SHP77 treated with DMSO at 0.1 percent for 48 hours (cell line): ENCODE measurements around the gene ALPG.
"Not testable (repeated sequence)": the region's sequence is repeated elsewhere in the genome, so short reads cannot be mapped to it uniquely, and the experiment has no call there.

Experiments
- DNase-seq: peaks from one replicate; lab custom pipeline; 2025; lab: John Stamatoyannopoulos, UW

Gene ALPG

DNA sequence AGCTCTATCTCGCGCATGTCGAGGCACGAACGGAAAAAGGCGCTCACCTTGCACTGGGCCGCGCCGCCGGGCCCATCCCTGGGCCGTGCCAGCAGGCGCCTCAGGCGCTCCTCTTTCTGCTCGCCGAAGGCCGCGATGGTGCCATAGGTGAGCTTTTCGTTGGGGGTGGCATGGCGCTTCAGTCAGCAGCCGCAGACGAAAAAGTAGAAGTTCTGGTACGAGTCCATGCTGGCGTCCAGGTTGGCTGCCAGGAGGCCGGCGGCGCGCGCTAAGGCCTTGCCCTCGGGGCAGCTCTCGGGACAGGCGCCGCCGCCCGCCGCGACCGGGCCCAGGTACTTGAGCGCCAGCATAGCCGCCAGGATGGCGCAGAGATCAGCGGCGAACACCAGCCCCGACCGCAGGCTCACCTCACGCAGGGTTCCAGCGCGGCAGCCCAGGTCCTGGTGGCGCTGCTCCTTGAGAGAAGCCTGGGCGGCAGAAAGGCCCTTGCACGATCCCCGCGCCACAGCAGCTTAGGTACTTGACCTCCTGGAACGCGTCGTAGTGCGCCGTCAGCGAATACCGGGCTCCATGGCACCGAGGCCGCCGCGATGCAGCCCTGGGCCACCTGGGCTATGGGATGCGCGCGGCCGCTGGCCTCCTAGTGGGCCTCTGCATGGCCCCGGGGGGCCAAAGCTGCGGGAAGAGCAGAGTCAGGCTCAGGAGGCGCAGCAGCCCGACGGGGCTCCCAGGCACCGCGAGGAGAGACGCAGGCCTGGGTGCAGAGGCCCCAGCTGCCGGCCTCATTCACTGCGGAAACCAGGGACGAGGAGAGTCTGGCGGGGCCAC, 12.8 kb downstream of the ALPG start:
- DNase-seq = no peak

DNA sequence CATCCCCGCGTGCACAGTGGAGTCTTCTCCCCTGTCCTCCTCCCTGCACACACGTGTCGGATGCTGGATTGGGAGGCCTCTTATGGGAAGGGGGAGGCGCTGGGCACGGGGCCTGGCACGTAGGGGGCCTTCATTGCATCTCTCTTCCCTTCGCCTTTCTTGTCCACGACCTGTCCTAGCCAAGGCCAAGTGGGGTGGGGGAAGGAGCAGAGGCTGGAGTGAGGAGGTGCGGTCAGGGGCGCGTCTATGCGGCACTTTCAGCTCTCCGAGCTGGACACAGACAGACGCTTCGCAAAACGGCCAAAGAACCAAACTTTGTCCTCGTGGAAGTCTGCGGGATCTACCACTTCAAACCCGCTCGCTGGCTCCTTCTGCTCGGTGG, 13.4 kb downstream of the ALPG start:
- DNase-seq = no peak

DNA sequence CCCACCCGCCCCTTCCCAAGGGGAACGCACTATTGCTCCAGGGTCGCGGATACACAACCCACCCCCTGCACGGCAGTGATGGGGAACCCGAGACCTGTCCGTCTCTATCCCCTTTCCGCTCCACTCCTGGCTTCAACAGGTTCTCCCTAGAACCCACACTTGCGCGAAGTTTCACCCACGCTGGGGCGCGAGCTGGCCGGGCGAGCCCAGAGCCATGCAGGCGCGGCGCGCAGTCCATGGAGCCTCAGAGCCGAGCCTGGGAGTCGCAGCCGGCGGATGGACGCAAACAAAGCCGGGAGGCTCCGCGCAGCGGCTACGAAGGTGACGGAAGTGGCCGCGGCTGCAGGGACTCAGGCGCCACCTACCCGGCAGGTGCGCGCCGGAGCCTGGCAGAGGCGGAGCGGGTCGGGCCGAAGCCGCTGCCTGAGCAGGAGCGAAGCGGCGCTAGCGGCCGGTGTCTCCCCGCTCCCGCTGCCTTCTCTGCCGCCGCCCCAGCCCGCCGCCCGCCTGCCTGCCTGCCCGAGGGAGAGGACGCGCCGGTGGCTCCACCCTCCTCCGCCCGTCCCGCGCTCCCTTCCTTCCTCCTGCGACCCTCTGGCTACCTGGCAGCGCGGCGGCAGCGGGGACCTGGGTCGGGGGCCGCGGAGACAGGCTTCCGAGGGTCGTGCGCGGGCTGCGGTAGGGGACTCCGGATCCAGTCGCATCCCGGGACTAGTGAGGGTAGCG, 14.0 kb downstream of the ALPG start:
- no peak for DNase-seq

DNA sequence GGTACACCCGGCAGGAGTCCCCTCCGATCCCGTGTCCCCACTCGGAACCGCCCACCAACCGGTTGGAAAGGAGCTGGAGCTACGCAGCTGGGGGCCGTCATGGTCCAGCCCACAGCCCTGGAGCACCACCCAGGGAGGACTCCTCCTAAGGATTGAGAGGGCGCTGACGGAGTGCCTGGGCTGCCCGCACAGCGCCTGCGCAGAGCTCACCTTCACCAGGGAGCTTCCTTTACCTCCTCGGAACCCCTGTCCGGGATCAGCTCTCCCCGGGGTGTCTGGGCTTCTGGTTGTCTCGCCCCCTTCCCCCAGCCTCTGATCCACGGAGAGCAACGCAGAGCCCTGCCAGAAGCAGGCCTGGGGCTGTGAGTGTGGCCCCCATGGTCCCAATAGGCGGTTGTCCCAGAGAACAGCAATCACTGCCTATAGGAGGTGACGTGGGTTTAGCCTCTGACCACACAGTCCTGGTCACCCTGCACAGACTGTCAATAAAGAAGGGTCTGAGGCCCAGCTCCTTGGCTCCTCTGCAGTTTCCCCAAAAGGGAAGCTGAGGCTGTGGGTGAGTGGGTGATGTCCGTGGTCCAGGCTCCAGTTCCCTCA, 14.6 kb downstream of the ALPG start:
- no peak for DNase-seq

DNA sequence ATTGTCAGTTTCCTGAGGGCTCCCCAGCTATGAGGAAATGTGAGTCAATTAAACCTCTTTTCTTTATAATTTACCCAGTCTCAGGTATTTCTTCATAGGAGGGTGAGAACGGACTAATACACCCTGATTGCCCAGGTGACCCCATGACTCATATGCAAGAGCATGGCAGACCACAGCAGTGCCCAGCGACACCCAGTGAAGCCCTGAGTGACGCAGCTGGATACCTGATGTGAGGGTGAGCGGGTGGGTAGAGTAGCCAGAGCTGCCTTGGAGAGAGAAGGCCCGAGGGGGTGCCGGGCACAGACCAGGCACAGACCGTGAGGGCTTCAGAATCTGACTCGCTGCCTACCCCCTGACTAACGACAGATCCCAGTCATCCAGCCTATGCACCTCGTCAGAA, 15.4 kb downstream of the ALPG start:
- DNase-seq = no peak

DNA sequence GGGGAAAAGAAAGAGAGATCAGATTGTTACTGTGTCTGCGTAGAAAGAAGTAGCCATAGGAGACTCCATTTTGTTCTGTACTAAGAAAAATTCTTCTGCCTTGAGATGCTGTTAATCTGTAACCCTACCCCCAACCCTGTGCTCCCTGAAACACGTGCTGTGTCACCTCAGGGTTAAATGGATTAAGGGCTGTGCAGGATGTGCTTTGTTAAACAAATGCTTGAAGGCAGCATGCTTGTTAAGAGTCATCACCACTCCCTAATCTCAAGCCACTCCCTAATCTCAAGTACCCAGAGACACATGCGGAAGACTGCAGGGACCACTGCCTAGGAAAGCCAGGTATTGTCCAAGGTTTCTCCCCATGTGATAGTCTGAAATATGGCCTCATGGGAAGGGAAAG, 16.4 kb downstream of the ALPG start:
- not testable (repeated sequence) for DNase-seq

DNA sequence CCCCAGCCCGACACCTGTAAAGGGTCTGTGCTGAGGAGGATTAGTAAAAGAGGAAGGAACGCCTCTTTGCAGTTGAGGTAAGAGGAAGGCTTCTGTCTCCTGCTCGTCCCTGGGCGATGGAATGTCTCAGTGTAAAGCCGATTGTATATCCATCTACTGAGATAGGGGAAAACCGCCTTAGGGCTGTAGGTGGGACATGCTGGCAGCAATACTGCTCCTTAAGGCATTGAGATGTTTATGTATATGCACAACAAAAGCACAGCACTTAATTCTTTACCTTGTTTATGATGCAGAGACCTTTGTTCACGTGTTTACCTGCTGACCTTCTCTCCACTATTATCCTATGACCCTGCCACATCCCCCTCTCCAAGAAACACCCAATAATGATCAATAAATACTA, 16.8 kb downstream of the ALPG start:
- DNase-seq = not testable (repeated sequence)

DNA sequence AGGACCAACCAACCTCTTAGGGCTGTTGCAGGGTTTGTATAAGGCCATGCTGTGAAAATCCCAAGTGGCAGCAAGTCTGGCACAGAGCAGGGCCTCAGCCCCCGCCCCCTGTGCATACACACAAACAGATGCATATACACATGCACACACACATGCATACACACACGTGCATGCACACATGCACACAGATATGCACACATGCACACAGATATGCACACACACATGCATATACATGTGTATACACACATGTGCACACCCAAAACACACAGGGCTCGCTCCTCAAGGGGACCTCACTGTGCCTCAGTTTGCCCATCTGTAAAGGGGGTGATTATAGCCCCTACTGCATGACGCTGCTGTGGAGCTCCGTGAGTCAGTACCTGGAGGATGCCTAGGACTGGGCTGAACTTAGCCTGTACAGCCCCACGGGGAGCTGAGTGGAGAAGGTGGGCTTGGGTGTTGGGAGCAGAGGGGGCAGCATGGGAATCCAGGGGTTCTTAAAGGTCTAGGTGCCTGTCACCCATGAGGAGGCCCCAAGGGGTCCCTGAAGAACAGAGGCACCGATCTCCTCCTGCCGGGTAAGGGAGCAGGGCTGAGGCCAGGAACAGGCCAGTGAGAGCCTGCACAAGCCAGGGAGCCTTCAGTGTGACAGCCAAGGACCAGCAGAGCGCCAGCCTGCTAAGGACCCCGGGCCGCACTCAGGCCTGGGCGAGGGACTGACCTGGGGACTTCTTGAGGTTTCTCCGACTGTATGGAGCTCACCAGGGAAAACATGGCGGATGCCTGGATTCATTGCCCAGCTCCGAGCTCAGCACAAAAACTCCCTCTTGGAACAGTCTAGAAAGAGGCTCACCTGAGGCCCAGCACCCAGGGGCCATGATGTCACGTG, 25.3 kb downstream of the ALPG start:
- DNase-seq = no peak

DNA sequence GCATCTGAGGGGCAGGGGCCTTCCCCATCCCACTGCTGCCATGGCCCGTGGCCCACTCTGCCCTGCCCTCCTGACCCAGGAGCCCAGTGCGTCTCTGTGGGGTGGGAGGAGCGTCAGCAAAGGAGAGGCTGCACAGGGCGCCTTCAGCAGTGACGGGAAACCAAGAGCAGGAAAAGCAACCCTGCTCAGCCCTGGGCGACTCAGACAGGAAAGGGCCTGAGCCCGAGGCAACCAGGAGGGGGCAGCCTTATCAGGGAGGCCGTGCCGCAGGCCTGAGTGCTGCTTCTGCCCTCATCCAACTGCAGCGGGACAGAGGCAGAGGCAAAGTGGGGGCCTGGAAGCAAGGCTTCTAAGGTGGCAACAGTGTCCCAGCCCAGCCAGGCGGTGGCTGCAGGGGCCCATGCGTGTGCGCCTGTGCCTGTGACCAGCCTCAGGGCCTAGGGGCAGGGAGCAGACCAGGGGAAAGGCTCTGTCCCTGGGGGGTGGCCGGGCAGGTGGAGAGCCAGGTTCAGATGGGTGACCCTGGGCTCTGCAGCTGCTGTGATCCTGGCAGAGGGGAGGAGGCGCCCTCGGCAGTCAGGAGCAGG, 26.0 kb downstream of the ALPG start:
- DNase-seq = no peak

DNA sequence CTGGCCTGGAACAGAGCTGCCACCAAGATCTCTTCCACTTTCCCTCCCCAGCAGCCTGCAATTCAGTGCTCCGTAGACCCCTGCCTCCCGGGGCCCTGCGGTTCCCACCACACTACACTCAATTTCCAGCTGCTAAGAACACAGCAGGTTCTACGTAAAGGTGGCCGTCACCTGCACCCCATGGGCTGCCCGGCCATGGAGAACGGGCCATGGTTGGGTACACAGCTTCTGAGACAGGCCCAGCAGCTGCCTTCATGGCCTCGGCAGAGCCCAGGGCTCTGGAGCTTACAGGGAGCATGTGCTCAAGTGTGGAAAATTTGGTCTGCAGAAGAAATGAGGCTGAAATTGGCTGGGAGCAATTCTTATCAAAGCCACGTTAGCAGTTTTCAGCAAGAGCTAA, 27.0 kb downstream of the ALPG start:
- DNase-seq = not testable (repeated sequence)

DNA sequence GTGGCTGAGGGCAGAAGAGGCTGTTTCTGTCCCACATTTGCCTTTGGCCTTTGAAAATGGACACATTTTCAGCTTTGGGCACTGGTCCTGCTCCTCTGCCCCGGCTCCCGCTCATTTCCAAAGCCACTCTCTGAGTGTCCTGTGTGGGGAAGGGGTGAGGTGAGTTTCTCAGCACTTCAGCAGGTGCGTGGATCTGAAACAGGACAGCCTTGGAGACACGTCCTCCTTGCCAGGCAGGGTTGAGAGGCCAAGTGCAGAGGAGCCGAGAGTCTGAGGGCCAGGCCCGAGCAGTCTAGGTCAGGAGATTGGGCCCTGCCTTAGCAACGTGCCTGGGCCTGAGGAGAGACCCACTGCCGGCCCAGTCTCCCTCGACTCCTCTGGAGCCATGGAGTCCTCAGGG, 27.4 kb downstream of the ALPG start:
- DNase-seq = no peak

DNA sequence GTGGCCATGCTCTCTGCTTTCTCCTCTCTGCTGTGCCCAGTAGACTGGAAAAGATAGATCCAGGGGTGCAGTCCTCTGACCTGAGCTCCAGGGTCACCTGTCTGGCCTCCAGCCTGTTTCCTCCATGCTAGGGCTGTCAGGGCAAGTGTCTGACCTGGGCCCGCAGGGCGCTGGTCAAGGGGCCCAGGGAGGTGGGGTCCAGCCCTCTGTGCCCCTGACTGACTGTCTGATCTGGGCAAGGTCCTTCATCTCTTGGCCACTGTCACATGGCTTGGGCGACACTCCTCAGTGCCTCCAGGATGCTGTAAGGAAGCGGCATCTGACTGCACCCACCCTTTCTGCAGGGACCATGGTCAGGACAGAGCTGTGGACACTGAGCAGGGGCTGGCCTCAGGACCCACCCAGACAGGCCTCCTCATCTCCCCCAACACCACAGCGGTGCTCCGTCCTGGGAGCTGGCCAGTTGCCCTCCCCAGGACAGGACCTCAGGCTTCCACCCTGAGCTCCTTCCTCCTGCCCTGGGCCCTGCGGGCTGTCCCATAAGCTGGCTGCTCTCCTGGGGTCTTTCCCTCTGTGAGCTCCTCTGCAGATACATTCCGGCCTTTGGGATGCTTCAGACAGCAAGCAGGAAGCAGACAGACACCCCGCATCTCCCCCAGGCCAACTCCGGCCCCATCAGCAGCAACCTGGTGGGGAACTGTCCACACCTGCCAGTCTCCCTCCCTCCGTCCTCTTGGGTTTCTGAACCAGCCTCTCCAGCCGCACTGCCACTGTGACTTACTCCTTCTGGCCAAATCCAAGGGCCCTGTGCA, 28.1 kb downstream of the ALPG start:
- DNase-seq = no peak

DNA sequence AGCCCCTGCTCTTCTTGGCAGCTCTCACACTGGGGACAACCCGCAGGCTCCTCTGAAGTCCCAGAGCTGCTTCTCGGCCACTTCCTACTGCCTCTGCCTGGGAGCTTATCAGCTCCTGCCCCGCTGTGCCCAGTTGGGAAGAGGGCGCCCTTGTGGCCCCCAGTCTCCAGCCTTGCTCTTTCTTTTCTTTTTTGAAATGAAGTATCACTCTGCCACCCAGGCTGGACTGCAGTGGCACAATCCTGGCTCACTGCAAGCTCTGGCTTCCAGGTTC, 28.7 kb downstream of the ALPG start:
- DNase-seq = no peak

DNA sequence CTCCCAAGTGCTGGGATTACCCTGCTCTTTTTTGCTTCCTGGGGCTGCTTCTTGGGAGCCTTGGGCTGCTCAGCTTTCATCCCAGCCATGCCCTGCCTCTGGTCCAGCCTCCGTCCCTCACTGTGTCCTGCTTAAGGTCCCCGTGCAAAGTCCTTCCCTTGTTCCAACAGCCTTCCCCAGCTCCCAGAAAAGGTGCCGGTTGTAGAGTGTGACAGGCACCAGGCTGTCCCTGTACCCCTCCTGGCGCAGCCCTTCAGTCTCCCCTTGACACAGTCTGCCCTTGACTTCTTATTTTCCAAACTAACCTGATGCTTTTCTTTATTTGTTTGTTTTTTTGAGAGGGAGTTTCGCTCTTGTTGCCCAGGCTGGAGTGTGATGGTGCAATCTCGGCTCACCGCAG, 29.2 kb downstream of the ALPG start:
- no peak for DNase-seq

DNA sequence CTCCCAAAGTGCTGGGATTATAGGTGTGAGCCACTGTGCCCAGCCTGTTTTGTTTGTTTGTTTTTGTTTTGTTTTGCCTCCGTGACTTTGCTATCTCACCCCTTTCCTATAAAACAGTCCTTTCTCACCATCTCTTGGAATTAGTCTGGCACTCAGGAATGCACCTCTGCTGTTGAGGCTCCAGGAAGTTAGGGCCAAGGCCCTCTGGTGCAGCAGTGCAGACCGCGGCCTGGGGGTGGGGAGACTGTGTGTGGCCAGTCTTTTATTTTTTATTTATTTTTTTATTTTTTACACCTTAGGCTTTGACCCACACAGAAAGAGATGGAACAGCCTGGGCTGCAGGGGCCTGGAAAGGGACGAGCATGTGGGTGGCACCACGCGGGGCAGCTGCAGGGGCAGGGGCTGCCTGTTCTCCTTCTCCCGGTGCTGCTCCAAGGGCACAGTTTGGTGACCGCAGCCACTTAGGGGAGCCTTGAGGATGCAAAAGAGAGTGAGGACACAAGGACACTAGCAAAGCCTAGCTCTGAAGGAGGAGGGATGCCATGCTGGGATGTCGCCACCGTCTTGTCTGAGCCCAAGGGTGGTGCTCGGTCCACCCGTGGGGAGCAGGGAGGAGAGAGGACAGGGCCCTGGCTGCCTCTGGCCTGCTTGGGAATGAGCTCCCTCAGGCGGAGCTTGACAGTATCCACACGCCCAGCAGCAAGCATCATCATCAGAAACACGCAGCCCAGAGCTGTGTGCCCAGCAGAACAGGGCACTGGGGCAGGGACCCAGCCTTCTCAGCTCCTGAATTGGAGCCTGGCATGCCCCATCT, 29.9 kb downstream of the ALPG start:
- DNase-seq = no peak

DNA sequence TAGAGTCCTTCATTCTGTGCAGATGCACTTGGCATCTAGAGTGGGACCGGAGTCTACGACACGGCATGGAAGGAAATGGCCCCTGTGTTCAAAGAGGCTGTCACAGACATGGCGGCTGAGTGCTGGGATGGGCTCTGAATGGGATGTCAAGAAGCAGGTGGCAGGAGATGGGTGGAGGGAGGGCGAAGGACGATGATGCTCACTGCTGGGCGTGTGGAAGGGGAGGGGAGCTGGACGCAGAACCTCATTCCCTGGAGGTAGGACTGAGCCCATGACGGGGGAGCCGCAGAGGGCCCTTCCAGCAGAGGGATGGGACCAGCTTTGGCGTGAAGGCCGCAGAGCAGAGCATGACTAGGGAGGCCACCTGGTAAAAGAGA, 30.5 kb downstream of the ALPG start:
- DNase-seq = no peak

DNA sequence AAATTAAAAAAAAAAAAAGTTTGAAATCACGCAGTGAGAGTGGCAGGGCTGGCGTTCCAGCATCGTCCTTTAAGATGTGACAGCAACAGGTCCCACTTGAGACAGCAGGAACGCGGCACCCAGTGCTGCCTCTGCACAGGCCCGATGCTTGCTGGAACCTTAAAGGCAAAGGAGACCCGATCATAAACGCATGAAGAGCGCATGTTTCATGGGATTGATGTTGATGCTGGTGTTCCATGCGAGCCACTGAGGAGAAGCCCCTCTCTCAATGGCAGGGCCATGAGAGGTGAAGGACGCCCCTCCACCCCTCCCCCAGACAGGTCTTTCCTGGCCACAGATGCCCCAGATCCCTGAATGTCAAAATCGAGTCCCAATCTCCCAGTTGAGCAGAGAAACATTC, 31.4 kb downstream of the ALPG start:
- DNase-seq = no peak

DNA sequence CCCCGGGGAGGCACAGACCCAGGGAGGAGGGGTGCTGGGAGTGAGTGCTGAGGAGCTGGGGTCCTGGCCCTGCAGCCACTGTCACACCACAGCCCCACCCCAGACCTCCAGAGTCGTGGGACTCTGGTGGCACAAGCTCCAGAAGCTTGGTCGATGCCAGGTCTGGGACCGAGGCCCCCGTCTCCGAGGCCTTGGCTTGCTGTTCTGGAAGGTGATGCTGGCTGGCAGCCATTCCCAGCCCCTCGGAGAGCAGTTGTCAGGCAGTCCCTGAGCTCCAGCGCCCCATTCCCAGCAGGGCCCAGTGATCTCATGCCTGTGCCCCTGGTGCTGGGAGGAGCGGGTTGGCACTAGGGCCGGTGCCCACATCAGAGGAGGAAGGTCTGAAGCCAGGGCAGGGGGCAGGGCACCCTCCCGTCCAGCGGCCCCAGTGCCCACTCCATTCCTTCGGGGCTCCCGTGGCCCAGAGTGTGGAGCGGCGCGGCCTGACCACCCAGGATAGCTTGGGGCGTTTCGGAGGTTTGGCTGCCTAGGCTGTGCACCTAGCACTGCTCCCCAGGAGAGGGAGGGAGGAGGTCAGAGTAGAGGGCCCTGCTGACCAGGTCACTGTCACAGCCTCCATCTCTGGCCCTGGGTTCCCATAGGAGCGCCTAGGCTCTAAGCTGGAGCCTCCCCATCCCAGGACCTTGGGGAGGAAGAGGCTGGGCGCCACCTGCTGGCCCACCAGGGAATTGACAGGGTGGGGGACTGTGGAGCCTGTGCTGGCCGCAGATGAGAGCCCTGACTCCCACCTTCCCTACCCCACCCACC, 32.5 kb downstream of the ALPG start:
- no peak for DNase-seq

DNA sequence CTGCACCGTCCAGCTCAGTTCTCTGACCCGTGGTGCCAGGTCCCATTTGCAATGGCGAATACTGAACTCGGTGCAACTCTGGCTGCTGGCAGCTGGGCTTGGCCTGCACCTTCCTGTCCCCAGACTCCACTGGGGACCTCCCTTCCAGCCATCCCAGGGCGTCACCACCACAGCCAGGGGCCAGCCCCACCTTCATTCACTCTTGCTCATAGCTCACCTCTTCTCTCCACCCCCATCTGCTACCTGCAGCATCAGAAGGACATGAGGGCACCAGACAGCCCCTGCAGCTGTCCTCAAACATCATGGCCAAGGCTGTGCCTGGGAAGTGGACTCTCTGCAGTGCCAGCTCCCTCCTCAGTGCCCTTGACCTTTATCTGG, 33.1 kb downstream of the ALPG start:
- no peak for DNase-seq
